Body of pancreas (tissue), 4 donors: ENCODE results near the gene OR13C3.

ENCODE experiments used
- POLR2A ChIP-seq, 3 donors: fragments of 450-650 bp; IDR thresholded peaks; one replicate each; pipeline ENCODE4 v1.6.1; 2016; ENCODE audit warnings: antibody characterized with exemption in 3 of 3, mild to moderate bottlenecking in 2 of 3
- TF ChIP-seq, protein P1 (sequence below), 7 experiments: fragments of 450-650 bp in 4 of 7; fragments of 200-600 bp in 3 of 7; sonication (generic) in 3 of 7; IDR thresholded peaks; one replicate each; pipeline ENCODE4 v1.5.1; 2016 to 2019; ENCODE audit warnings: antibody characterized with exemption in 7 of 7

DNA sequence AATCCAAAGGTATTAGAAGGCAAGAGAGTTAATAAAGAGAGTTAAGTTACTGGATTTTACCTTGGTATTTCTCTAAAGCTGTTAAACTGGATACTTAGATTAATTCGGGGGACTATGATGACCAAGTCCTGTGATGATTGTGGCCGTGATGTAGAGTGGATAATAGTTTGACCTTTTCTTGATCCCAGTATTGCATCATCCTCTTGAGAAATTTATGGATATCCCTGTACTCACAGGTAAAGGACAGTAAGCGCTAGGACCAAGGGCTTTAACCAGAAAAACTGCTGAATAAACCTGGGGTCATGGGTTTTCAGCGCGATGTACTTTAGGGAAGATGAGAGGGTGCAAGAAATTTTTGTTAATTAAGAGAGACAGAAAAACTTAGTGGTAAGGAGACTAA lies 40.6 kb upstream of the OR13C3 start:
- TF ChIP-seq, protein P1, sequence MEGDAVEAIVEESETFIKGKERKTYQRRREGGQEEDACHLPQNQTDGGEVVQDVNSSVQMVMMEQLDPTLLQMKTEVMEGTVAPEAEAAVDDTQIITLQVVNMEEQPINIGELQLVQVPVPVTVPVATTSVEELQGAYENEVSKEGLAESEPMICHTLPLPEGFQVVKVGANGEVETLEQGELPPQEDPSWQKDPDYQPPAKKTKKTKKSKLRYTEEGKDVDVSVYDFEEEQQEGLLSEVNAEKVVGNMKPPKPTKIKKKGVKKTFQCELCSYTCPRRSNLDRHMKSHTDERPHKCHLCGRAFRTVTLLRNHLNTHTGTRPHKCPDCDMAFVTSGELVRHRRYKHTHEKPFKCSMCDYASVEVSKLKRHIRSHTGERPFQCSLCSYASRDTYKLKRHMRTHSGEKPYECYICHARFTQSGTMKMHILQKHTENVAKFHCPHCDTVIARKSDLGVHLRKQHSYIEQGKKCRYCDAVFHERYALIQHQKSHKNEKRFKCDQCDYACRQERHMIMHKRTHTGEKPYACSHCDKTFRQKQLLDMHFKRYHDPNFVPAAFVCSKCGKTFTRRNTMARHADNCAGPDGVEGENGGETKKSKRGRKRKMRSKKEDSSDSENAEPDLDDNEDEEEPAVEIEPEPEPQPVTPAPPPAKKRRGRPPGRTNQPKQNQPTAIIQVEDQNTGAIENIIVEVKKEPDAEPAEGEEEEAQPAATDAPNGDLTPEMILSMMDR (IDR thresholded peaks at IDR 0.05) = no peak
- TF ChIP-seq POLR2A (IDR thresholded peaks at IDR 0.05) = no peak
